ENCODE results near the gene PGBD5. TPM values are rescaled to one million over a fixed set of nuclear protein-coding genes. Genes with fewer than 3 reads are reported as not detected.

The PGBD5 gene
- polyA plus RNA-seq, 3 donors, result 0.44 TPM; not detected in 2

- Histone ChIP-seq H3K36me3 (replicated peaks in 1 of 2; ENCODE audit: control insufficient read depth in 1 of 2, insufficient read depth in 2 of 2, low read length in 2 of 2) (no peaks in the 10 kb centered on the region), H3K4me3 (replicated peaks in 1 of 3; ENCODE audit: low read depth in 2 of 3, low read length in 3 of 3) (no peak overlapping the region), H3K9me3 (replicated peaks in 1 of 2; ENCODE audit: control insufficient read depth in 1 of 2, insufficient read depth in 1 of 2, low read length in 2 of 2) (no peaks in the 10 kb centered on the region), H3K79me2 (ENCODE audit: insufficient read depth, low read length) (no peaks in the 10 kb centered on the region), H3K4me1 (ENCODE audit: control insufficient read depth in 1 of 2, insufficient read depth in 2 of 2, low read length in 2 of 2) (peaks cover 0 to under 1% of the 10 kb centered on the region in 2 donors), H3K27ac (ENCODE audit: low read depth in 1 of 2, low read length in 2 of 2) (no peak overlapping the region), H3K4me2 (replicated peaks; ENCODE audit: extremely low read depth, low read length, poor library complexity, severe bottlenecking) (no peak overlapping the region), H4K20me1 (ENCODE audit: insufficient read depth, low read length) (no peaks in the 10 kb centered on the region), H3K27me3 (ENCODE audit: control insufficient read depth in 2 of 2, insufficient read depth in 2 of 2, low read length in 2 of 2) (no peaks in the 10 kb centered on the region), H2AFZ (ENCODE audit: insufficient read depth, low read depth, low read length, poor library complexity, severe bottlenecking) (no peak overlapping the region), H3K9ac (ENCODE audit: insufficient read depth, low read length, poor library complexity, severe bottlenecking) (no peak overlapping the region)
- Mint-ChIP-seq H3K4me3 (no peak overlapping the region), H3K36me3 (no peaks in the 10 kb centered on the region), H3K27ac (no peak overlapping the region), H3K4me1 (peaks cover 11% of the 10 kb centered on the region), H3K9me3 (no peaks in the 10 kb centered on the region), H3K27me3 (ENCODE audit: low read depth in 3 of 3) (peaks cover 0 to 5% (median 4%) of the 10 kb centered on the region in 3 donors)
- intact Hi-C loops (cut with micrococcal nuclease), result no loop called here
- no peak for TF ChIP-seq CTCF (IDR thresholded peaks at IDR 0.05)
- 99% methylated on average over 15 of the region's 17 CpGs for WGBS (ENCODE audit: insufficient coverage)
- no peak for DNase-seq
Observed at GRCh38 chr1:230308821-230309220, 117.3 kb downstream of the PGBD5 start.

- H3K36me3 Mint-ChIP-seq, result no peaks in the 10 kb centered on the region
- peaks cover 3 to 5% (median 4%) of the 10 kb centered on the region in 3 donors for H3K27me3 Mint-ChIP-seq (ENCODE audit: low read depth in 3 of 3)
- no peaks in the 10 kb centered on the region for H3K36me3 ChIP-seq (replicated peaks in 1 of 2; ENCODE audit: control insufficient read depth in 1 of 2, insufficient read depth in 2 of 2, low read length in 2 of 2)
- no peak for DNase-seq
- no peak overlapping the region for H3K4me3 ChIP-seq (replicated peaks in 1 of 3; ENCODE audit: low read depth in 2 of 3, low read length in 3 of 3)
- H3K9me3 ChIP-seq (replicated peaks in 1 of 2; ENCODE audit: control insufficient read depth in 1 of 2, insufficient read depth in 1 of 2, low read length in 2 of 2), result no peaks in the 10 kb centered on the region
- H3K4me2 ChIP-seq (replicated peaks; ENCODE audit: extremely low read depth, low read length, poor library complexity, severe bottlenecking), result no peak overlapping the region
- peaks cover 0 to 5% of the 10 kb centered on the region in 2 donors for H3K4me1 ChIP-seq (ENCODE audit: control insufficient read depth in 1 of 2, insufficient read depth in 2 of 2, low read length in 2 of 2)
- WGBS (ENCODE audit: insufficient coverage), result 91% methylated on average over 8 of the region's 8 CpGs
- intact Hi-C loops (cut with micrococcal nuclease), result no loop called here
- no peak overlapping the region for H3K9ac ChIP-seq (ENCODE audit: insufficient read depth, low read length, poor library complexity, severe bottlenecking)
- no peak overlapping the region for H3K27ac Mint-ChIP-seq
- TF ChIP-seq CTCF (IDR thresholded peaks at IDR 0.05), result no peak
- H3K27ac ChIP-seq (ENCODE audit: low read depth in 1 of 2, low read length in 2 of 2), result no peak overlapping the region
- H3K27me3 ChIP-seq (ENCODE audit: control insufficient read depth in 2 of 2, insufficient read depth in 2 of 2, low read length in 2 of 2), result no peaks in the 10 kb centered on the region
- no peak overlapping the region for H2AFZ ChIP-seq (ENCODE audit: insufficient read depth, low read depth, low read length, poor library complexity, severe bottlenecking)
- H3K4me3 Mint-ChIP-seq, result no peak overlapping the region
- peaks cover 15% of the 10 kb centered on the region for H3K4me1 Mint-ChIP-seq
- no peaks in the 10 kb centered on the region for H4K20me1 ChIP-seq (ENCODE audit: insufficient read depth, low read length)
- no peaks in the 10 kb centered on the region for H3K9me3 Mint-ChIP-seq
- H3K79me2 ChIP-seq (ENCODE audit: insufficient read depth, low read length), result no peaks in the 10 kb centered on the region
Observed at GRCh38 chr1:230308039-230308438, 118.1 kb downstream of the PGBD5 start.

Data from CD14-positive monocyte (primary cell).